Measurements from ENCODE around the gene VPS51.

- TF ChIP-seq CTCF (IDR thresholded peaks at IDR 0.05) (no peak), ZFX (IDR thresholded peaks at IDR 0.05; ENCODE audit: borderline replicate concordance) (no peak)
Observed at GRCh38 chr11:65121865-65122696, 26.1 kb downstream of the VPS51 start, which contains the start of the genes FAU and MRPL49.
